OCI-LY3 (cell line): ENCODE results near the gene STX16.

Experiments
- EZH2phosphoT487 ChIP-seq: fragments of 200-600 bp; shearing (Covaris generic); IDR thresholded peaks from 2 replicates; pipeline ENCODE4 v1.6.1; 2018; ENCODE audit warnings: antibody characterized with exemption, mixed run types, low read depth
- TF ChIP-seq, protein P1 (sequence below): fragments of 200-600, 300-600 bp; sonication (generic); IDR thresholded peaks from 2 replicates; pipeline ENCODE4 v1.5.1; 2014; ENCODE audit warnings: antibody characterized with exemption, low read length, low read depth

GRCh38 chr20:58692579-58693225 is 41.6 kb downstream of the STX16 start, which contains the start of gene NPEPL1:
- TF ChIP-seq, protein P1, sequence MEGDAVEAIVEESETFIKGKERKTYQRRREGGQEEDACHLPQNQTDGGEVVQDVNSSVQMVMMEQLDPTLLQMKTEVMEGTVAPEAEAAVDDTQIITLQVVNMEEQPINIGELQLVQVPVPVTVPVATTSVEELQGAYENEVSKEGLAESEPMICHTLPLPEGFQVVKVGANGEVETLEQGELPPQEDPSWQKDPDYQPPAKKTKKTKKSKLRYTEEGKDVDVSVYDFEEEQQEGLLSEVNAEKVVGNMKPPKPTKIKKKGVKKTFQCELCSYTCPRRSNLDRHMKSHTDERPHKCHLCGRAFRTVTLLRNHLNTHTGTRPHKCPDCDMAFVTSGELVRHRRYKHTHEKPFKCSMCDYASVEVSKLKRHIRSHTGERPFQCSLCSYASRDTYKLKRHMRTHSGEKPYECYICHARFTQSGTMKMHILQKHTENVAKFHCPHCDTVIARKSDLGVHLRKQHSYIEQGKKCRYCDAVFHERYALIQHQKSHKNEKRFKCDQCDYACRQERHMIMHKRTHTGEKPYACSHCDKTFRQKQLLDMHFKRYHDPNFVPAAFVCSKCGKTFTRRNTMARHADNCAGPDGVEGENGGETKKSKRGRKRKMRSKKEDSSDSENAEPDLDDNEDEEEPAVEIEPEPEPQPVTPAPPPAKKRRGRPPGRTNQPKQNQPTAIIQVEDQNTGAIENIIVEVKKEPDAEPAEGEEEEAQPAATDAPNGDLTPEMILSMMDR = no peak
- TF ChIP-seq EZH2phosphoT487 = no peak
